GM21515 (cell line): ENCODE data around the gene RAB11FIP2.

Experiments used
- ATAC-seq: cut with Tn5 transposase; IDR thresholded peaks from one replicate; pipeline ENCODE4 v1.9.1; 2021; ENCODE audit not compliant: unreplicated experiment

Gene RAB11FIP2

GRCh38 chr10:118034791-118035261 lies 11.9 kb downstream of the RAB11FIP2 start:
- no peak for ATAC-seq

- ATAC-seq = no peak
Measured at GRCh38 chr10:118033905-118034304, 12.8 kb downstream of the RAB11FIP2 start.

GRCh38 chr10:118032564-118032963 lies 14.2 kb downstream of the RAB11FIP2 start:
- no peak for ATAC-seq

GRCh38 chr10:118031351-118032075 lies 15.2 kb downstream of the RAB11FIP2 start:
- no peak for ATAC-seq

- peak; percentile 97 for ATAC-seq
Measured at GRCh38 chr10:118028619-118029018, 18.1 kb downstream of the RAB11FIP2 start.

GRCh38 chr10:118027397-118027796 lies 19.3 kb downstream of the RAB11FIP2 start:
- no peak for ATAC-seq

- no peak for ATAC-seq
Measured at GRCh38 chr10:118026936-118027335, 19.8 kb downstream of the RAB11FIP2 start.

GRCh38 chr10:118020365-118020764 lies 26.4 kb downstream of the RAB11FIP2 start:
- no peak for ATAC-seq

GRCh38 chr10:118017850-118018249 lies 28.9 kb downstream of the RAB11FIP2 start:
- ATAC-seq = no peak

- ATAC-seq = no peak
Measured at GRCh38 chr10:118017071-118017740, 29.5 kb downstream of the RAB11FIP2 start.

GRCh38 chr10:118012952-118013525 lies 33.7 kb downstream of the RAB11FIP2 start:
- no peak for ATAC-seq

GRCh38 chr10:118007773-118008172 lies 39.0 kb downstream of the RAB11FIP2 start:
- no peak for ATAC-seq

- ATAC-seq = no peak
Measured at GRCh38 chr10:118003126-118003525, 43.6 kb downstream of the RAB11FIP2 start.

GRCh38 chr10:118002581-118002980 lies 44.2 kb downstream of the RAB11FIP2 start:
- ATAC-seq = no peak

GRCh38 chr10:117997673-117998072 lies 49.1 kb downstream of the RAB11FIP2 start:
- ATAC-seq = no peak

GRCh38 chr10:117996709-117997108 lies 50.0 kb downstream of the RAB11FIP2 start:
- ATAC-seq = no peak

- ATAC-seq = no peak
Measured at GRCh38 chr10:117994771-117995170, 52.0 kb downstream of the RAB11FIP2 start.

GRCh38 chr10:117993166-117993565 lies 53.6 kb downstream of the RAB11FIP2 start:
- ATAC-seq = no peak

GRCh38 chr10:117991701-117992100 lies 55.0 kb downstream of the RAB11FIP2 start:
- ATAC-seq = no peak

- ATAC-seq = no peak
Measured at GRCh38 chr10:117989962-117990361, 56.8 kb downstream of the RAB11FIP2 start.

GRCh38 chr10:117988814-117989213 lies 57.9 kb downstream of the RAB11FIP2 start:
- no peak for ATAC-seq
